Iris pigment epithelial cell (primary cell): ENCODE results near the gene DENND4C.
"Not testable (repeated sequence)": the region's sequence is repeated elsewhere in the genome, so short reads cannot be mapped to it uniquely, and the experiment has no call there.

ENCODE experiments used
- DNase-seq: peaks from one replicate; pipeline ENCODE4 v3.0.0-alpha.2; 2011; ENCODE audit warnings: low read depth

DENND4C gene

GRCh38 chr9:19224563-19224962, 5.9 kb upstream of the DENND4C start:
- no peak for DNase-seq

GRCh38 chr9:19229595-19230354, 718 bp upstream of the DENND4C start:
- DNase-seq: no peak

GRCh38 chr9:19231126-19231903, 822 bp downstream of the DENND4C start:
- peak; percentile 28 for DNase-seq

GRCh38 chr9:19231904-19232822, 1.7 kb downstream of the DENND4C start:
- peak; percentile 11 for DNase-seq

GRCh38 chr9:19232823-19233194, 2.3 kb downstream of the DENND4C start:
- DNase-seq: peak; percentile 67

GRCh38 chr9:19233344-19233743, 2.9 kb downstream of the DENND4C start:
- DNase-seq: no peak

- DNase-seq: peak; percentile 56
These were observed 9.5 kb downstream of the DENND4C start for GRCh38 chr9:19239955-19240354.

- no peak for DNase-seq
These were observed 11.2 kb downstream of the DENND4C start for GRCh38 chr9:19241728-19242127.

- no peak for DNase-seq
These were observed 13.0 kb downstream of the DENND4C start for GRCh38 chr9:19243366-19244033.

GRCh38 chr9:19246891-19247290, 16.4 kb downstream of the DENND4C start:
- DNase-seq: no peak

GRCh38 chr9:19247420-19247819, 16.9 kb downstream of the DENND4C start:
- DNase-seq: no peak

GRCh38 chr9:19250346-19250745, 19.9 kb downstream of the DENND4C start:
- DNase-seq: not testable (repeated sequence)

GRCh38 chr9:19251203-19251602, 20.7 kb downstream of the DENND4C start:
- not testable (repeated sequence) for DNase-seq

- DNase-seq: not testable (repeated sequence)
These were observed 21.1 kb downstream of the DENND4C start for GRCh38 chr9:19251622-19252021.

GRCh38 chr9:19252174-19252884, 21.8 kb downstream of the DENND4C start:
- DNase-seq: no peak

- no peak for DNase-seq
These were observed 22.4 kb downstream of the DENND4C start for GRCh38 chr9:19252885-19253219.

- no peak for DNase-seq
These were observed 24.6 kb downstream of the DENND4C start for GRCh38 chr9:19255112-19255511.

- no peak for DNase-seq
These were observed 25.3 kb downstream of the DENND4C start for GRCh38 chr9:19255821-19256220.

- not testable (repeated sequence) for DNase-seq
These were observed 29.3 kb downstream of the DENND4C start for GRCh38 chr9:19259665-19260255.

- DNase-seq: not testable (repeated sequence)
These were observed 35.1 kb downstream of the DENND4C start for GRCh38 chr9:19265602-19266001.
